ENCODE data around the gene GGT1.
"Not testable (repeated sequence)": the region's sequence is repeated elsewhere in the genome, so short reads cannot be mapped to it uniquely, and the experiment has no call there.

GRCh38 chr22:24630812-24631427 lies 27.9 kb downstream of the GGT1 start:
- TF ChIP-seq POLR2A, CTCF (IDR thresholded peaks at IDR 0.05): not testable (repeated sequence)
